Measurements from ENCODE around the gene VPREB3. TPM values are rescaled to one million over a fixed set of nuclear protein-coding genes. Genes with fewer than 3 reads are reported as not detected.

Gene VPREB3
- total RNA-seq, 1 donor from 2014 or later: not detected

- DNase-seq (ENCODE audit: low spot score in 2 of 2, unreplicated experiment in 2 of 2): peak; percentile 88
- Mint-ChIP-seq H3K36me3 (peaks cover 8% of the 10 kb centered on the region), H3K4me1 (peaks cover 18% of the 10 kb centered on the region), H3K4me3 (peak within 1 kb of the TSS; percentile 76), H3K27ac (peak within 1 kb of the TSS; percentile 96), H3K9me3 (no peaks in the 10 kb centered on the region), H3K27me3 (ENCODE audit: low read depth) (no peaks in the 10 kb centered on the region)
- TF ChIP-seq, protein P1, sequence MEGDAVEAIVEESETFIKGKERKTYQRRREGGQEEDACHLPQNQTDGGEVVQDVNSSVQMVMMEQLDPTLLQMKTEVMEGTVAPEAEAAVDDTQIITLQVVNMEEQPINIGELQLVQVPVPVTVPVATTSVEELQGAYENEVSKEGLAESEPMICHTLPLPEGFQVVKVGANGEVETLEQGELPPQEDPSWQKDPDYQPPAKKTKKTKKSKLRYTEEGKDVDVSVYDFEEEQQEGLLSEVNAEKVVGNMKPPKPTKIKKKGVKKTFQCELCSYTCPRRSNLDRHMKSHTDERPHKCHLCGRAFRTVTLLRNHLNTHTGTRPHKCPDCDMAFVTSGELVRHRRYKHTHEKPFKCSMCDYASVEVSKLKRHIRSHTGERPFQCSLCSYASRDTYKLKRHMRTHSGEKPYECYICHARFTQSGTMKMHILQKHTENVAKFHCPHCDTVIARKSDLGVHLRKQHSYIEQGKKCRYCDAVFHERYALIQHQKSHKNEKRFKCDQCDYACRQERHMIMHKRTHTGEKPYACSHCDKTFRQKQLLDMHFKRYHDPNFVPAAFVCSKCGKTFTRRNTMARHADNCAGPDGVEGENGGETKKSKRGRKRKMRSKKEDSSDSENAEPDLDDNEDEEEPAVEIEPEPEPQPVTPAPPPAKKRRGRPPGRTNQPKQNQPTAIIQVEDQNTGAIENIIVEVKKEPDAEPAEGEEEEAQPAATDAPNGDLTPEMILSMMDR (IDR thresholded peaks at IDR 0.05; ENCODE audit: unreplicated experiment): no peak
Observed at GRCh38 chr22:23750714-23751440, 3.3 kb downstream of the VPREB3 start, which contains the start of gene ZNF70. Gene ZNF70 (minus strand): TSS chr22:23751112. CDS start chr22:23745140, 5,972 bp downstream.

GRCh38 chr22:23750367-23750713 is 3.9 kb downstream of the VPREB3 start:
- Mint-ChIP-seq H3K4me3 (peak overlapping the region; percentile 76), H3K27me3 (ENCODE audit: low read depth) (no peaks in the 10 kb centered on the region), H3K9me3 (no peaks in the 10 kb centered on the region), H3K4me1 (peaks cover 18% of the 10 kb centered on the region), H3K27ac (peak overlapping the region; percentile 96), H3K36me3 (peaks cover 9% of the 10 kb centered on the region)
- no peak for DNase-seq (ENCODE audit: low spot score in 2 of 2, unreplicated experiment in 2 of 2)
- TF ChIP-seq, protein P1 (IDR thresholded peaks at IDR 0.05; ENCODE audit: unreplicated experiment): no peak

GRCh38 chr22:23749841-23750301 is 4.4 kb downstream of the VPREB3 start:
- no peak for DNase-seq (ENCODE audit: low spot score in 2 of 2, unreplicated experiment in 2 of 2)
- peak overlapping the region; percentile 96 for H3K27ac Mint-ChIP-seq
- H3K4me3 Mint-ChIP-seq: peak overlapping the region; percentile 76
- H3K9me3 Mint-ChIP-seq: peaks cover 4% of the 10 kb centered on the region
- H3K36me3 Mint-ChIP-seq: peaks cover 13% of the 10 kb centered on the region
- H3K27me3 Mint-ChIP-seq (ENCODE audit: low read depth): no peaks in the 10 kb centered on the region
- TF ChIP-seq, protein P1 (IDR thresholded peaks at IDR 0.05; ENCODE audit: unreplicated experiment): no peak
- H3K4me1 Mint-ChIP-seq: peaks cover 18% of the 10 kb centered on the region

- Mint-ChIP-seq H3K4me3 (no peak overlapping the region), H3K27ac (no peak overlapping the region), H3K27me3 (ENCODE audit: low read depth) (no peaks in the 10 kb centered on the region), H3K9me3 (peaks cover 12% of the 10 kb centered on the region), H3K36me3 (peaks cover 34% of the 10 kb centered on the region), H3K4me1 (peaks cover 12% of the 10 kb centered on the region)
- DNase-seq (ENCODE audit: low spot score in 2 of 2, unreplicated experiment in 2 of 2): no peak
- TF ChIP-seq, protein P1 (IDR thresholded peaks at IDR 0.05; ENCODE audit: unreplicated experiment): no peak
Observed at GRCh38 chr22:23745791-23746190, 8.4 kb downstream of the VPREB3 start.

DNA sequence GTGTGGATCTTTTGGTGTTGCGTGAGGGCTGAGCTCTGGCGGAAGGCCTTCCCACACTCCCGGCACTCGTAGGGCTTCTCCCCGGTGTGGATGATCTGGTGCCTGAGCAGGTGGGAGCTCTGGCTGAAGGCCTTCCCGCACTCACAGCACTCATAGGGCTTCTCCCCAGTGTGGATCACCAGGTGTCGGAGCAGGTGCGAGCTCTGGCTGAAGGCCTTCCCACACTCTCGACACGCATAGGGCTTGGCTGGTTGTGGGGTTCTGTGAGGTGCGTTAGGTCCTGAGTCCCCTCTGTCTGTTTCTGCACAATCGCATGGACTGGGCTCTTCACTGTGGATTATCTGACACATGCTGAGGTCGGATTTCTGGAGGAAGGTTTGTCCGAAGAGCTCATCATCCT is 9.7 kb downstream of the VPREB3 start:
- no peak for DNase-seq (ENCODE audit: low spot score in 2 of 2, unreplicated experiment in 2 of 2)
- TF ChIP-seq, protein P1 (IDR thresholded peaks at IDR 0.05; ENCODE audit: unreplicated experiment): no peak
- no peak overlapping the region for H3K4me3 Mint-ChIP-seq
- H3K27me3 Mint-ChIP-seq (ENCODE audit: low read depth): no peaks in the 10 kb centered on the region
- H3K9me3 Mint-ChIP-seq: peaks cover 12% of the 10 kb centered on the region
- H3K4me1 Mint-ChIP-seq: no peaks in the 10 kb centered on the region
- H3K27ac Mint-ChIP-seq: no peak overlapping the region
- H3K36me3 Mint-ChIP-seq: peaks cover 35% of the 10 kb centered on the region
